Esophagus muscularis mucosa (tissue), 4 donors: Measurements from ENCODE around the gene EPAS1.

Experiments
- CTCF ChIP-seq, 3 experiments: fragments of 200-600 bp in 2 of 3; fragments of 450-650 bp in 1 of 3; sonication (generic) in 2 of 3; IDR thresholded peaks; one replicate each; pipeline ENCODE4 v1.5.1; 2017 to 2019; ENCODE audit warnings: antibody characterized with exemption in 3 of 3, mild to moderate bottlenecking in 2 of 3, moderate library complexity in 1 of 3
- EP300 ChIP-seq: sonication (generic); formaldehyde crosslinking; IDR thresholded peaks from one replicate; pipeline ENCODE4 v1.6.1; 2017; ENCODE audit warnings: antibody characterized with exemption
- POLR2AphosphoS5 ChIP-seq, 2 donors: sonication (generic); formaldehyde crosslinking; IDR thresholded peaks; one replicate each; pipeline ENCODE4 v1.6.1; 2017; ENCODE audit warnings: antibody characterized with exemption in 2 of 2

DNA sequence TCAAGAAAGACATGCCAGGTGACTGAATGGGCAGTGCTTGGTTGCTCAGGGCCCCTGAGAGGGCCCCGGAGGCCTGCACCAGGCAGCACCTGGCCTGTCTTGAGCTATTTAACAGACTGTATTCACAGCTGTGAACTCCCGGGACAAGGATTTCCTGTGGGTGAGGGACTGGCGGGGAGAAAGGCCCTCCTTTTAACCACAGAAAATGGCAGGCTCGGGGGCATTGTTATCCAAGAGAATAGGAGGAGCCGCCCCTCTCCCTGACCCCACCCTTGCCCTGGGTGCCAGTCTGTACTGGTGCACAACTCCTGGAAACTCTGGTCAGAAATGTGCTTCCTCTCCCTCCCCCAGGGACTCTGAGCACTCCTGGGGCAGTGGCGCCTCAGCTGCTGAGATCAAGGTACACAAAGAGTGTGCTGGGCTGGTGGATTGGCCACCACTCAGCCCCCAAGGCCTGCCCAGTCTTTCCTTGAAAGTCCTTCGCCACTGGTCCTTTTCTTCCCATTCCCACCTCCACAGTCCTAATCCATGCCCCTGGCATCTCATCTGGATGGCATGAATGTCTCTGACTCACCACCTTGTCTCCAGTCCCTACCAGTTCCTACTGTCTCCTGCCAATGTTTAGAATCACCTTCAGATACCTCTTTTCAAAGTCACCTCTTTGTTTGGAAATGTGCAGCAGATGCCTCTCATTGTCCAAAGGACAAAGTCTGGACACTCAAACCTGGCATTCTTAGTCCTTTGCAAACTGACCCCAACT, 19.6 kb upstream of the EPAS1 start:
- TF ChIP-seq CTCF (IDR thresholded peaks at IDR 0.05) (no peak), POLR2AphosphoS5 (IDR thresholded peaks at IDR 0.05) (no peak), EP300 (no peak)
